HEK293 (cell line): ENCODE results near the gene TREM1.

Experiments used
- CTCF ChIP-seq: fragments of 450-650 bp; formaldehyde crosslinking; IDR thresholded peaks from 2 replicates; pipeline ENCODE4 v1.5.1; 2016; ENCODE audit warnings: missing biosample characterization, missing genetic modification characterization
- GLIS2 ChIP-seq: fragments of 450-650 bp; formaldehyde crosslinking; IDR thresholded peaks from 2 replicates; pipeline ENCODE4 v1.5.1; 2016; ENCODE audit warnings: missing biosample characterization, missing genetic modification characterization
- PRDM2 ChIP-seq: fragments of 450-650 bp; formaldehyde crosslinking; IDR thresholded peaks from 2 replicates; pipeline ENCODE4 v1.5.1; 2016; ENCODE audit warnings: missing biosample characterization, missing genetic modification characterization, borderline replicate concordance
- REST ChIP-seq: fragments of 450-650 bp; formaldehyde crosslinking; IDR thresholded peaks from 2 replicates; pipeline ENCODE4 v1.5.1; 2016; ENCODE audit warnings: missing biosample characterization, missing genetic modification characterization
- ZNF426 ChIP-seq: fragments of 450-650 bp; formaldehyde crosslinking; IDR thresholded peaks from 2 replicates; pipeline ENCODE4 v1.5.1; 2017; ENCODE audit warnings: missing biosample characterization, missing genetic modification characterization, mild to moderate bottlenecking, inconsistent platforms, moderate library complexity
- ZNF660 ChIP-seq: fragments of 450-650 bp; IDR thresholded peaks from 2 replicates; pipeline ENCODE4 v1.5.1; 2018; ENCODE audit warnings: missing biosample characterization, mild to moderate bottlenecking, missing genetic modification characterization
- ZSCAN5A ChIP-seq: fragments of 450-650 bp; formaldehyde crosslinking; IDR thresholded peaks from 2 replicates; pipeline ENCODE4 v1.5.1; 2016; ENCODE audit warnings: missing biosample characterization, missing genetic modification characterization
- ZXDB ChIP-seq: fragments of 450-650 bp; formaldehyde crosslinking; IDR thresholded peaks from 2 replicates; pipeline ENCODE4 v1.5.1; 2016; ENCODE audit warnings: missing biosample characterization, missing genetic modification characterization

GRCh38 chr6:41263267-41263666 lies 23.2 kb downstream of the TREM1 start:
- TF ChIP-seq ZXDB (no peak), CTCF (tag by site-specific recombination) (no peak), REST (tag by site-specific recombination) (no peak), PRDM2 (tag by site-specific recombination) (no peak), ZNF426 (tag by site-specific recombination) (no peak), ZSCAN5A (tag by site-specific recombination) (no peak), GLIS2 (tag by site-specific recombination) (no peak), ZNF660 (tag by site-specific recombination) (no peak)
